CD14-positive monocyte (primary cell): ENCODE data around the gene CAV1. TPM values are rescaled to one million over a fixed set of nuclear protein-coding genes. Genes with fewer than 3 reads are reported as not detected.

Experiments used
- DNase-seq, 3 donors: peaks; one replicate each; pipeline ENCODE4 v3.0.0-alpha.2; 2011 to 2022
- H2AFZ ChIP-seq: 2 replicates; pipeline ENCODE4 v1.6.0; 2012; ENCODE audit warnings: mild to moderate bottlenecking, low read depth, low read length, inconsistent platforms; ENCODE audit not compliant: insufficient read depth, poor library complexity, severe bottlenecking
- H3K27ac ChIP-seq, 2 donors: 1 replicate in 1 of 2; 2 replicates in 1 of 2; pipeline ENCODE4 v1.5.1; 2012 to 2013; ENCODE audit warnings: low read length in 2 of 2, control low read depth in 1 of 2, inconsistent platforms in 1 of 2, low read depth in 1 of 2, mild to moderate bottlenecking in 1 of 2
- H3K27me3 ChIP-seq, 2 donors: one replicate each; pipeline versions ENCODE4 v1.6.0 to v1.6.1; 2011 to 2013; ENCODE audit warnings: low read length in 2 of 2; ENCODE audit not compliant: control insufficient read depth in 2 of 2, insufficient read depth in 2 of 2
- H3K36me3 ChIP-seq, 2 donors: replicated peaks in 1 of 2; 1 replicate in 1 of 2; 2 replicates in 1 of 2; pipeline versions ENCODE4 v1.5.1 to v1.6.1; 2012 to 2013; ENCODE audit warnings: low read length in 2 of 2, control low read depth in 1 of 2, inconsistent platforms in 1 of 2, mild to moderate bottlenecking in 1 of 2; ENCODE audit not compliant: insufficient read depth in 2 of 2, control insufficient read depth in 1 of 2
- H3K4me1 ChIP-seq, 2 donors: 1 replicate in 1 of 2; 2 replicates in 1 of 2; pipeline versions ENCODE4 v1.5.1 to v1.6.1; 2012 to 2013; ENCODE audit warnings: low read length in 2 of 2, control low read depth in 1 of 2, inconsistent platforms in 1 of 2, mild to moderate bottlenecking in 1 of 2, moderate library complexity in 1 of 2; ENCODE audit not compliant: insufficient read depth in 2 of 2, control insufficient read depth in 1 of 2
- H3K4me2 ChIP-seq: replicated peaks from 2 replicates; pipeline ENCODE3; 2012; ENCODE audit warnings: low read length, moderate library complexity, mild to moderate bottlenecking; ENCODE audit not compliant: poor library complexity, severe bottlenecking; ENCODE audit errors: extremely low read depth
- H3K4me3 ChIP-seq, 3 experiments: fragments of 200-600 bp in 1 of 3; sonication (generic) in 1 of 3; replicated peaks in 1 of 3; 1 replicate in 2 of 3; 2 replicates in 1 of 3; pipeline ENCODE4 v1.5.1; 2011 to 2013; ENCODE audit warnings: low read length in 3 of 3, mild to moderate bottlenecking in 3 of 3, control low read depth in 2 of 3, low read depth in 2 of 3, inconsistent platforms in 1 of 3, moderate library complexity in 1 of 3
- H3K79me2 ChIP-seq: 2 replicates; pipeline ENCODE4 v1.6.0; 2012; ENCODE audit warnings: mild to moderate bottlenecking, control low read depth, inconsistent platforms, low read length, moderate library complexity; ENCODE audit not compliant: insufficient read depth
- H3K9ac ChIP-seq: 2 replicates; pipeline ENCODE4 v1.6.0; 2017; ENCODE audit warnings: low read length, mild to moderate bottlenecking; ENCODE audit not compliant: insufficient read depth, poor library complexity, severe bottlenecking
- H3K9me3 ChIP-seq, 2 donors: replicated peaks in 1 of 2; 1 replicate in 1 of 2; 2 replicates in 1 of 2; pipeline versions ENCODE4 v1.5.1 to v1.6.1; 2012 to 2013; ENCODE audit warnings: low read length in 2 of 2, control low read depth in 1 of 2; ENCODE audit not compliant: control insufficient read depth in 1 of 2, insufficient read depth in 1 of 2
- H4K20me1 ChIP-seq: 2 replicates; pipeline ENCODE4 v1.6.0; 2012; ENCODE audit warnings: mild to moderate bottlenecking, low read length, control low read depth, moderate library complexity; ENCODE audit not compliant: insufficient read depth
- H3K27ac Mint-ChIP-seq, 7 donors: one replicate each; pipeline ENCODE4 v1.8.0; 2020; ENCODE audit warnings: mild to moderate bottlenecking in 7 of 7, mixed read lengths in 7 of 7, moderate library complexity in 6 of 7, inconsistent platforms in 2 of 7
- H3K27me3 Mint-ChIP-seq, 3 donors: one replicate each; pipeline ENCODE4 v1.8.0; 2021 to 2022; ENCODE audit warnings: low read depth in 3 of 3, mild to moderate bottlenecking in 3 of 3, mixed read lengths in 3 of 3, moderate library complexity in 3 of 3, inconsistent platforms in 1 of 3
- H3K36me3 Mint-ChIP-seq, 2 donors: one replicate each; pipeline ENCODE4 v1.8.0; 2020; ENCODE audit warnings: mixed read lengths in 2 of 2, inconsistent platforms in 1 of 2, mild to moderate bottlenecking in 1 of 2
- H3K4me1 Mint-ChIP-seq: one replicate; pipeline ENCODE4 v1.8.0; 2020; ENCODE audit warnings: mild to moderate bottlenecking, mixed read lengths
- H3K4me3 Mint-ChIP-seq, 2 donors: one replicate each; pipeline ENCODE4 v1.8.0; 2020; ENCODE audit warnings: mild to moderate bottlenecking in 2 of 2, mixed read lengths in 2 of 2, moderate library complexity in 1 of 2
- H3K9me3 Mint-ChIP-seq, 7 donors: one replicate each; pipeline ENCODE4 v1.8.0; 2020 to 2022; ENCODE audit warnings: mixed read lengths in 7 of 7, mild to moderate bottlenecking in 6 of 7, moderate library complexity in 6 of 7, inconsistent platforms in 2 of 7
- WGBS: methylation state at CpG from one replicate; pipeline ENCODE4 v1.1.5; 2013; ENCODE audit warnings: missing lambda C conversion rate; ENCODE audit not compliant: insufficient coverage; 5-methylcytosine and 5-hydroxymethylcytosine counted together
- intact Hi-C, 2 donors: fragments of 100-400 bp; cut with micrococcal nuclease; formaldehyde crosslinking; loops; one replicate each; pipeline versions ENCODE4 v1.15.0 to v1.15.1; 2023
- polyA plus RNA-seq, 3 donors: library from polyadenylated mRNA; depleted of rRNA in 1 of 3; unstranded in 2 of 3; stranded (reverse) in 1 of 3; fragments of 300-500 nt in 2 of 3; fragments of >200 nt in 1 of 3; fragmentation: Illumina TruSeq in 2 of 3; gene quantifications; 1 replicate in 2 of 3; 2 replicates in 1 of 3; pipeline ENCODE4 v1.2.3, GENCODE V29; 2012 to 2021
- TF ChIP-seq, protein P1 (sequence below): fragments of 200-600 bp; IDR thresholded peaks from one replicate; pipeline ENCODE4 v1.8.0; 2022; ENCODE audit warnings: antibody characterized with exemption, mild to moderate bottlenecking

Gene CAV1
- polyA plus RNA-seq, 3 donors = not detected

DNA sequence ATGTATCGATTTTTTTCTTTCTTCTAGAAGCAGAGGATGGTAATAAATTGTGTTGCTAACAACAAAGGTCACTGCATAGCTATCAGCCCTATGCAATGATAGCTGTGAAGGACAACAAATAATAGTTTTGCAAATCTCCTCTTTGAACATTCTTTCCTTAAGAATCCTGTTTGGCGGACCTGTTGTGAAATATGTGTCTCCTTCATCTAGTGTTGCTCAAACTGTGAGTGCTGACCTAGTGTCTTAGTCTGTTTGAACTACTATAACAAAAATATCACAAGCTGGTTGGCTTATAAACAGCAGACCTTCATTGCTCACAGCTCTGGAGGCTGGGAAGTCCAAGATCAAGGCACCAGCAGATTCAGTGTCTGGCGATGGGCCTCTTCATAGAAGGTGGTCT lies 53.7 kb downstream of the CAV1 start:
- Histone ChIP-seq H3K36me3 (no peaks in the 10 kb centered on the region), H3K79me2 (no peaks in the 10 kb centered on the region), H3K4me1 (peaks cover 6% of the 10 kb centered on the region in 2 donors), H3K4me3 (no peak overlapping the region), H3K9me3 (no peaks in the 10 kb centered on the region), H3K27me3 (no peaks in the 10 kb centered on the region), H3K4me2 (no peak overlapping the region), H4K20me1 (no peaks in the 10 kb centered on the region), H3K9ac (no peak overlapping the region), H3K27ac (no peak overlapping the region), H2AFZ (no peak overlapping the region)
- peaks cover 0 to 3% (median 0%) of the 10 kb centered on the region in 7 donors for H3K9me3 Mint-ChIP-seq
- intact Hi-C loops = no loop called here
- no peak overlapping the region for H3K27ac Mint-ChIP-seq
- no peak for DNase-seq
- H3K36me3 Mint-ChIP-seq = no peaks in the 10 kb centered on the region
- no CpG with 5 or more reads among the region's 3 CpGs for WGBS
- TF ChIP-seq, protein P1, sequence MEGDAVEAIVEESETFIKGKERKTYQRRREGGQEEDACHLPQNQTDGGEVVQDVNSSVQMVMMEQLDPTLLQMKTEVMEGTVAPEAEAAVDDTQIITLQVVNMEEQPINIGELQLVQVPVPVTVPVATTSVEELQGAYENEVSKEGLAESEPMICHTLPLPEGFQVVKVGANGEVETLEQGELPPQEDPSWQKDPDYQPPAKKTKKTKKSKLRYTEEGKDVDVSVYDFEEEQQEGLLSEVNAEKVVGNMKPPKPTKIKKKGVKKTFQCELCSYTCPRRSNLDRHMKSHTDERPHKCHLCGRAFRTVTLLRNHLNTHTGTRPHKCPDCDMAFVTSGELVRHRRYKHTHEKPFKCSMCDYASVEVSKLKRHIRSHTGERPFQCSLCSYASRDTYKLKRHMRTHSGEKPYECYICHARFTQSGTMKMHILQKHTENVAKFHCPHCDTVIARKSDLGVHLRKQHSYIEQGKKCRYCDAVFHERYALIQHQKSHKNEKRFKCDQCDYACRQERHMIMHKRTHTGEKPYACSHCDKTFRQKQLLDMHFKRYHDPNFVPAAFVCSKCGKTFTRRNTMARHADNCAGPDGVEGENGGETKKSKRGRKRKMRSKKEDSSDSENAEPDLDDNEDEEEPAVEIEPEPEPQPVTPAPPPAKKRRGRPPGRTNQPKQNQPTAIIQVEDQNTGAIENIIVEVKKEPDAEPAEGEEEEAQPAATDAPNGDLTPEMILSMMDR = no peak
- peaks cover 12% of the 10 kb centered on the region for H3K4me1 Mint-ChIP-seq
- no peaks in the 10 kb centered on the region for H3K27me3 Mint-ChIP-seq
- no peak overlapping the region for H3K4me3 Mint-ChIP-seq

DNA sequence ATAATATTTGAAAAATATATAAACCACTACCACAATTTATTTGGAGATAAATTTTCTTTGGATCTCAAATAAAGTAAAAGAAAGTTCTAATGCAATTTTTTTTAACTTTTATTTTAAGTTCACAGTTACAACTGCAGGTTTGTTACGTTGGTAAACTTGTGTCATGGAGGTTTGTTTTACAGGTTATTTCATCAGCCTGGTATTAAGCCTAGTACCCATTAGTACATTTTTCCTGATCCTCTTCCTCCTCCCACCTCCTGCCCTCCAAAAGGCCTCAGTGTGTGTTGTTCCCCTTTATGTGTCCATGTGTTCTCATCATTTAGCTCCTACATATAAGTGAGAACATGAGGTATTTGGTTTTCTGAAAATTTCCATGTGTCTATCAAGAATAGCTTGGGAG lies 54.5 kb downstream of the CAV1 start:
- H3K9me3 Mint-ChIP-seq = peaks cover 0 to 3% (median 0%) of the 10 kb centered on the region in 7 donors
- H3K4me1 ChIP-seq = no peaks in the 10 kb centered on the region
- no peaks in the 10 kb centered on the region for H4K20me1 ChIP-seq
- no peak for DNase-seq
- intact Hi-C loops = no loop called here
- no peak overlapping the region for H3K4me3 ChIP-seq
- H3K9me3 ChIP-seq = no peaks in the 10 kb centered on the region
- no peak overlapping the region for H3K9ac ChIP-seq
- H3K27ac ChIP-seq = no peak overlapping the region
- H3K36me3 Mint-ChIP-seq = no peaks in the 10 kb centered on the region
- H3K4me2 ChIP-seq = no peak overlapping the region
- peaks cover 5% of the 10 kb centered on the region for H3K4me1 Mint-ChIP-seq
- H3K27me3 Mint-ChIP-seq = peaks cover 0 to 1% (median 0%) of the 10 kb centered on the region in 3 donors
- H3K27ac Mint-ChIP-seq = no peak overlapping the region
- no peaks in the 10 kb centered on the region for H3K79me2 ChIP-seq
- no CpG with 5 or more reads among the region's 1 CpG for WGBS
- no peaks in the 10 kb centered on the region for H3K27me3 ChIP-seq
- H3K4me3 Mint-ChIP-seq = no peak overlapping the region
- TF ChIP-seq, protein P1 = no peak
- H2AFZ ChIP-seq = no peak overlapping the region
- no peaks in the 10 kb centered on the region for H3K36me3 ChIP-seq
